Sigmoid colon (tissue), 7 donors: Measurements from ENCODE around the gene CDC42BPB. TPM values are rescaled to one million over a fixed set of nuclear protein-coding genes. Genes with fewer than 3 reads are reported as not detected.

Source experiments
- DNase-seq: peaks from one replicate; pipeline ENCODE4 v3.0.0-alpha.2; 2019
- H3K27ac ChIP-seq, 4 donors: fragments of 200-600 bp; sonication (generic); one replicate each; pipeline ENCODE4 v1.5.1; 2016 to 2019; ENCODE audit warnings: mild to moderate bottlenecking in 1 of 4
- H3K27me3 ChIP-seq, 3 donors: fragments of 200-600 bp; sonication (generic); one replicate each; pipeline ENCODE4 v1.5.1; 2019; ENCODE audit warnings: mild to moderate bottlenecking in 1 of 3
- H3K36me3 ChIP-seq, 4 donors: fragments of 200-600 bp; sonication (generic); one replicate each; pipeline ENCODE4 v1.5.1; 2016 to 2019
- H3K4me1 ChIP-seq, 4 donors: fragments of 200-600 bp; sonication (generic); one replicate each; pipeline ENCODE4 v1.5.1; 2017 to 2019
- H3K4me3 ChIP-seq, 4 donors: fragments of 200-600 bp; sonication (generic); one replicate each; pipeline ENCODE4 v1.5.1; 2017 to 2019; ENCODE audit warnings: mild to moderate bottlenecking in 2 of 4, moderate library complexity in 1 of 4
- H3K9me3 ChIP-seq, 4 donors: fragments of 200-600 bp in 3 of 4; sonication (generic) in 3 of 4; one replicate each; pipeline versions ENCODE4 v1.5.1 to v1.6.1; 2013 to 2019
- CTCF ChIP-seq, 4 experiments: fragments of 450-650 bp in 3 of 4; fragments of 200-600 bp in 1 of 4; IDR thresholded peaks; one replicate each; pipeline ENCODE4 v1.5.1; 2016 to 2019; ENCODE audit warnings: antibody characterized with exemption in 4 of 4, mild to moderate bottlenecking in 3 of 4, moderate library complexity in 2 of 4
- EP300 ChIP-seq, 4 donors: sonication (generic); formaldehyde crosslinking; IDR thresholded peaks; one replicate each; pipeline ENCODE4 v1.6.1; 2017; ENCODE audit warnings: antibody characterized with exemption in 4 of 4
- POLR2A ChIP-seq, 2 donors: fragments of 450-650 bp; IDR thresholded peaks; one replicate each; pipeline ENCODE4 v1.6.1; 2016; ENCODE audit warnings: antibody characterized with exemption in 2 of 2, mild to moderate bottlenecking in 2 of 2, moderate library complexity in 2 of 2
- POLR2AphosphoS5 ChIP-seq, 4 donors: sonication (generic); formaldehyde crosslinking; IDR thresholded peaks; one replicate each; pipeline ENCODE4 v1.6.1; 2017; ENCODE audit warnings: antibody characterized with exemption in 4 of 4
- WGBS, 2 donors: extraction: QIAGEN DNeasy Blood & Tissue Kit; methylation state at CpG; one replicate each; pipeline ENCODE4 v1.1.7; 2013; 5-methylcytosine and 5-hydroxymethylcytosine counted together
- intact Hi-C: fragments of 100-400 bp; cut with DNase I; formaldehyde crosslinking; loops from one replicate; pipeline ENCODE4 v1.15.1; 2023
- polyA plus RNA-seq, 3 donors: library from polyadenylated mRNA; stranded (reverse); fragments of 200-250 nt; gene quantifications; one replicate each; pipeline ENCODE4 v1.2.3, GENCODE V29; 2013
- total RNA-seq, 4 donors: library from RNA; depleted of rRNA; stranded (reverse); fragments of >200 nt; gene quantifications; one replicate each; pipeline ENCODE4 v1.1.0, GENCODE V29; 2016
- donor health status: healthy with polysubstance abuse.
- donor health status: Bipolar disorder and iron deficiency.
- donor health status: healthy.

The CDC42BPB gene
- total and polyA plus RNA-seq, 7 donors = 18.0 to 82.3 (median 58.5) TPM

- Histone ChIP-seq H3K4me1 (peaks cover 0 to 20% (median 12%) of the 10 kb centered on the region in 4 donors), H3K27me3 (no peaks in the 10 kb centered on the region), H3K4me3 (no peak overlapping the region), H3K36me3 (peaks cover 41 to 94% (median 70%) of the 10 kb centered on the region in 4 donors), H3K27ac (peak overlapping the region; percentile 22 to 60 (median 41)), H3K9me3 (no peaks in the 10 kb centered on the region)
- no peak for DNase-seq
- intact Hi-C loops = no loop called here
- TF ChIP-seq POLR2A (IDR thresholded peaks at IDR 0.05) = no peak
- peak in 2 of 4 donors; percentile 18 to 34 for TF ChIP-seq POLR2AphosphoS5 (IDR thresholded peaks at IDR 0.05)
- no peak for TF ChIP-seq EP300 (IDR thresholded peaks at IDR 0.05)
- 60 to 85% methylated on average over 28 of the region's 28 CpGs for WGBS, 2 donors
Measured at GRCh38 chr14:102949062-102949800, 108.1 kb downstream of the CDC42BPB start.

- Histone ChIP-seq H3K36me3 (peaks cover 45 to 94% (median 72%) of the 10 kb centered on the region in 4 donors), H3K4me3 (no peak overlapping the region), H3K9me3 (no peaks in the 10 kb centered on the region), H3K27ac (peak overlapping the region in 2 of 4 donors; percentile 44 to 60), H3K27me3 (no peaks in the 10 kb centered on the region), H3K4me1 (peaks cover 0 to 20% (median 12%) of the 10 kb centered on the region in 4 donors)
- intact Hi-C loops = no loop called here
- DNase-seq = no peak
- WGBS, 2 donors = 69 to 81% methylated on average over 9 of the region's 9 CpGs
- no peak for TF ChIP-seq CTCF (IDR thresholded peaks at IDR 0.05)
- TF ChIP-seq POLR2AphosphoS5 (IDR thresholded peaks at IDR 0.05) = no peak
- TF ChIP-seq POLR2A (IDR thresholded peaks at IDR 0.05) = no peak
- no peak for TF ChIP-seq EP300 (IDR thresholded peaks at IDR 0.05)
Measured at GRCh38 chr14:102948698-102949061, 108.7 kb downstream of the CDC42BPB start.

- peaks cover 52 to 94% (median 68%) of the 10 kb centered on the region in 4 donors for H3K36me3 ChIP-seq
- H3K9me3 ChIP-seq = no peaks in the 10 kb centered on the region
- 79 to 91% methylated on average over 27 of the region's 27 CpGs for WGBS, 2 donors
- no peak overlapping the region for H3K27ac ChIP-seq
- H3K4me1 ChIP-seq = peaks cover 0 to 20% (median 12%) of the 10 kb centered on the region in 4 donors
- H3K27me3 ChIP-seq = no peaks in the 10 kb centered on the region
- DNase-seq = no peak
- no peak overlapping the region for H3K4me3 ChIP-seq
- intact Hi-C loops = no loop called here
- TF ChIP-seq CTCF (IDR thresholded peaks at IDR 0.05) = no peak
- no peak for TF ChIP-seq POLR2A (IDR thresholded peaks at IDR 0.05)
- TF ChIP-seq POLR2AphosphoS5 (IDR thresholded peaks at IDR 0.05) = no peak
- no peak for TF ChIP-seq EP300 (IDR thresholded peaks at IDR 0.05)
Measured at GRCh38 chr14:102947321-102948103, 109.8 kb downstream of the CDC42BPB start.

GRCh38 chr14:102945346-102946130, 111.8 kb downstream of the CDC42BPB start:
- Histone ChIP-seq H3K36me3 (peaks cover 52 to 94% (median 72%) of the 10 kb centered on the region in 4 donors), H3K9me3 (no peaks in the 10 kb centered on the region)
- TF ChIP-seq CTCF (IDR thresholded peaks at IDR 0.05) = no peak
- TF ChIP-seq POLR2AphosphoS5 (IDR thresholded peaks at IDR 0.05) = no peak
- TF ChIP-seq POLR2A (IDR thresholded peaks at IDR 0.05) = no peak

More at GRCh38 chr14:102945346-102946130, 111.8 kb downstream of the CDC42BPB start:
- DNase-seq = no peak
- 94 to 96% methylated on average over 29 of the region's 29 CpGs for WGBS, 2 donors
- intact Hi-C loops = no loop called here
- Histone ChIP-seq H3K4me1 (peaks cover 0 to 32% (median 21%) of the 10 kb centered on the region in 4 donors), H3K27ac (no peak overlapping the region), H3K4me3 (no peak overlapping the region), H3K27me3 (no peaks in the 10 kb centered on the region)
